ENCODE measurements around the gene RD3L. TPM values are rescaled to one million over a fixed set of nuclear protein-coding genes. Genes with fewer than 3 reads are reported as not detected.

Gene RD3L
- total and polyA plus RNA-seq, 2 experiments from 2014 or later, result not detected

DNA sequence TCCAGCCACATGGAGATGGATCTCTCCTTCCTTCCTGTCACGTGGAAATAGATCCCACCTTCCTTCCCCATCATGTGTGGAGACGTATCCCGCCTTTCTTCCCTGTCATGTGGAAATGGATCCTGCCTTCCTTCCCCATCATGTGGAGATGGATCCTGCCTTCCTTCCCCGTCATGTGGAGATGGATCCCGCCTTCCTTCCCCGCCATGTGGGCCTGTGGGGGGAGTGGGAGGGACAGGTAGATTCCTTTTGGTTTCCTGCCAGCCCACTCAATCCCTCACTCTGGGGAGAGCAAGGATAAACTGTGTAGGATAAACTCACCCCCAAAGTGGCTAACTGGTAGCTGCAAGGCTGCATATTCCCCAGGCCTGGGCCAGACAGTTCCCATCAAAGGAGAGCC is 45.8 kb downstream of the RD3L start (continued):
- TF ChIP-seq STAT1 (IDR thresholded peaks at IDR 0.05; ENCODE audit: unreplicated experiment) (no peak), POLR2AphosphoS5 (IDR thresholded peaks at IDR 0.05; ENCODE audit: low read depth) (no peak), CREB1 (CRISPR knock-in tag; IDR thresholded peaks at IDR 0.05; ENCODE audit: low read depth) (no peak), EZH2phosphoT487 (IDR thresholded peaks at IDR 0.05; ENCODE audit: unreplicated experiment) (no peak), JUNB (IDR thresholded peaks at IDR 0.05; ENCODE audit: unreplicated experiment) (no peak)
- TF ChIP-seq, protein P1, sequence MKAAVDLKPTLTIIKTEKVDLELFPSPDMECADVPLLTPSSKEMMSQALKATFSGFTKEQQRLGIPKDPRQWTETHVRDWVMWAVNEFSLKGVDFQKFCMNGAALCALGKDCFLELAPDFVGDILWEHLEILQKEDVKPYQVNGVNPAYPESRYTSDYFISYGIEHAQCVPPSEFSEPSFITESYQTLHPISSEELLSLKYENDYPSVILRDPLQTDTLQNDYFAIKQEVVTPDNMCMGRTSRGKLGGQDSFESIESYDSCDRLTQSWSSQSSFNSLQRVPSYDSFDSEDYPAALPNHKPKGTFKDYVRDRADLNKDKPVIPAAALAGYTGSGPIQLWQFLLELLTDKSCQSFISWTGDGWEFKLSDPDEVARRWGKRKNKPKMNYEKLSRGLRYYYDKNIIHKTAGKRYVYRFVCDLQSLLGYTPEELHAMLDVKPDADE (IDR thresholded peaks at IDR 0.05), result no peak
- TF ChIP-seq, protein P2, sequence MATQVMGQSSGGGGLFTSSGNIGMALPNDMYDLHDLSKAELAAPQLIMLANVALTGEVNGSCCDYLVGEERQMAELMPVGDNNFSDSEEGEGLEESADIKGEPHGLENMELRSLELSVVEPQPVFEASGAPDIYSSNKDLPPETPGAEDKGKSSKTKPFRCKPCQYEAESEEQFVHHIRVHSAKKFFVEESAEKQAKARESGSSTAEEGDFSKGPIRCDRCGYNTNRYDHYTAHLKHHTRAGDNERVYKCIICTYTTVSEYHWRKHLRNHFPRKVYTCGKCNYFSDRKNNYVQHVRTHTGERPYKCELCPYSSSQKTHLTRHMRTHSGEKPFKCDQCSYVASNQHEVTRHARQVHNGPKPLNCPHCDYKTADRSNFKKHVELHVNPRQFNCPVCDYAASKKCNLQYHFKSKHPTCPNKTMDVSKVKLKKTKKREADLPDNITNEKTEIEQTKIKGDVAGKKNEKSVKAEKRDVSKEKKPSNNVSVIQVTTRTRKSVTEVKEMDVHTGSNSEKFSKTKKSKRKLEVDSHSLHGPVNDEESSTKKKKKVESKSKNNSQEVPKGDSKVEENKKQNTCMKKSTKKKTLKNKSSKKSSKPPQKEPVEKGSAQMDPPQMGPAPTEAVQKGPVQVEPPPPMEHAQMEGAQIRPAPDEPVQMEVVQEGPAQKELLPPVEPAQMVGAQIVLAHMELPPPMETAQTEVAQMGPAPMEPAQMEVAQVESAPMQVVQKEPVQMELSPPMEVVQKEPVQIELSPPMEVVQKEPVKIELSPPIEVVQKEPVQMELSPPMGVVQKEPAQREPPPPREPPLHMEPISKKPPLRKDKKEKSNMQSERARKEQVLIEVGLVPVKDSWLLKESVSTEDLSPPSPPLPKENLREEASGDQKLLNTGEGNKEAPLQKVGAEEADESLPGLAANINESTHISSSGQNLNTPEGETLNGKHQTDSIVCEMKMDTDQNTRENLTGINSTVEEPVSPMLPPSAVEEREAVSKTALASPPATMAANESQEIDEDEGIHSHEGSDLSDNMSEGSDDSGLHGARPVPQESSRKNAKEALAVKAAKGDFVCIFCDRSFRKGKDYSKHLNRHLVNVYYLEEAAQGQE (IDR thresholded peaks at IDR 0.05; ENCODE audit: unreplicated experiment), result no peak

DNA sequence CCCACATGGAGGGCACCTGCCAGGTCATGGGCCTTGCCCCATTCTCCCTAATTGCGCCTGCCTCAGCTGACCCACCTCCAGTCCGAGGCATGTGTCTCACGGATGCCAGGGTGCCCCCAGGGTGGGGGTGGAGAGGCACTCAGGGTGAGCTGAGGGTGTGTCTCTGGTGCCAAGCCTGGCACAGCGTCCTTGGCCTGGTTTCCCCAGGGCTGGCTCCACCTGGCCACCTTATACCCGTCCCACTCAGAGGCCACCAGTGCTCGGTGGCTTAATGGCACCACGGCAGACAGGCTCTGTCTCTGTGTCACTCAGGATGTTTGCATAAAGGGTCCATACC is 47.6 kb downstream of the RD3L start:
- Histone ChIP-seq H2AFZ (no peak overlapping the region), H4K20me1 (replicated peaks; ENCODE audit: insufficient read depth) (no peaks in the 10 kb centered on the region), H3K36me3 (ENCODE audit: insufficient read depth) (no peaks in the 10 kb centered on the region), H3K27ac (ENCODE audit: low read depth) (no peak overlapping the region), H3K27me3 (ENCODE audit: insufficient read depth) (no peaks in the 10 kb centered on the region), H3K9me2 (ENCODE audit: insufficient read depth) (no peaks in the 10 kb centered on the region), H3K4me2 (no peak overlapping the region), H3K4me3 (no peak overlapping the region), H3K4me1 (ENCODE audit: insufficient read depth) (no peaks in the 10 kb centered on the region), H3K79me2 (replicated peaks; ENCODE audit: insufficient read depth) (no peaks in the 10 kb centered on the region), H3F3A (replicated peaks; ENCODE audit: low read depth) (no peaks in the 10 kb centered on the region)
- no peak overlapping the region for H3K4me3 Mint-ChIP-seq
- no peak for ATAC-seq
- H3K4me1 Mint-ChIP-seq, result peaks cover 6% of the 10 kb centered on the region; the same call in 2 of the 3 replicates
- H3K36me3 Mint-ChIP-seq (ENCODE audit: low read depth), result peaks cover 5% of the 10 kb centered on the region; the same call in 2 of the 3 replicates
- no peak for DNase-seq (ENCODE audit: low spot score)
- H3K27me3 Mint-ChIP-seq (ENCODE audit: insufficient read depth, low read depth, poor library complexity), result peaks cover 15% of the 10 kb centered on the region
- peaks cover 10% of the 10 kb centered on the region for H3K9me3 Mint-ChIP-seq
- no peak overlapping the region for H3K27ac Mint-ChIP-seq
- TF ChIP-seq, protein P1 (IDR thresholded peaks at IDR 0.05), result no peak
- TF ChIP-seq POLR2AphosphoS5 (IDR thresholded peaks at IDR 0.05; ENCODE audit: low read depth) (no peak), EZH2 (IDR thresholded peaks at IDR 0.05; ENCODE audit: low read depth, unreplicated experiment) (no peak), EZH2phosphoT487 (IDR thresholded peaks at IDR 0.05; ENCODE audit: unreplicated experiment) (no peak), STAT1 (IDR thresholded peaks at IDR 0.05; ENCODE audit: unreplicated experiment) (no peak), CREB1 (CRISPR knock-in tag; IDR thresholded peaks at IDR 0.05; ENCODE audit: low read depth) (no peak), ZNF331 (CRISPR knock-in tag; IDR thresholded peaks at IDR 0.05; ENCODE audit: low read depth) (no peak), NANOG (IDR thresholded peaks at IDR 0.05; ENCODE audit: borderline replicate concordance) (no peak), JUNB (IDR thresholded peaks at IDR 0.05; ENCODE audit: unreplicated experiment) (no peak)
- TF ChIP-seq, protein P2 (IDR thresholded peaks at IDR 0.05; ENCODE audit: unreplicated experiment), result no peak
- TF ChIP-seq, protein P3, sequence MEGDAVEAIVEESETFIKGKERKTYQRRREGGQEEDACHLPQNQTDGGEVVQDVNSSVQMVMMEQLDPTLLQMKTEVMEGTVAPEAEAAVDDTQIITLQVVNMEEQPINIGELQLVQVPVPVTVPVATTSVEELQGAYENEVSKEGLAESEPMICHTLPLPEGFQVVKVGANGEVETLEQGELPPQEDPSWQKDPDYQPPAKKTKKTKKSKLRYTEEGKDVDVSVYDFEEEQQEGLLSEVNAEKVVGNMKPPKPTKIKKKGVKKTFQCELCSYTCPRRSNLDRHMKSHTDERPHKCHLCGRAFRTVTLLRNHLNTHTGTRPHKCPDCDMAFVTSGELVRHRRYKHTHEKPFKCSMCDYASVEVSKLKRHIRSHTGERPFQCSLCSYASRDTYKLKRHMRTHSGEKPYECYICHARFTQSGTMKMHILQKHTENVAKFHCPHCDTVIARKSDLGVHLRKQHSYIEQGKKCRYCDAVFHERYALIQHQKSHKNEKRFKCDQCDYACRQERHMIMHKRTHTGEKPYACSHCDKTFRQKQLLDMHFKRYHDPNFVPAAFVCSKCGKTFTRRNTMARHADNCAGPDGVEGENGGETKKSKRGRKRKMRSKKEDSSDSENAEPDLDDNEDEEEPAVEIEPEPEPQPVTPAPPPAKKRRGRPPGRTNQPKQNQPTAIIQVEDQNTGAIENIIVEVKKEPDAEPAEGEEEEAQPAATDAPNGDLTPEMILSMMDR (conservative IDR thresholded peaks at IDR 0.05; ENCODE audit: low read depth in 2 of 2), result no peak

Data from GM23338 (cell line).